Posterior cingulate gyrus (tissue), 11 donors: ENCODE results near the gene MAP3K3.
"Not testable (repeated sequence)": the region's sequence is repeated elsewhere in the genome, so short reads cannot be mapped to it uniquely, and the experiment has no call there.

Source experiments
- DNase-seq, 10 donors: peaks; one replicate each; pipeline versions ENCODE4 v3.0.0 to v3.0.0-alpha.2; 2020 to 2021; ENCODE audit warnings: mixed read lengths in 3 of 10
- intact Hi-C: fragments of 100-400 bp; cut with DNase I; formaldehyde crosslinking; loops from one replicate; pipeline ENCODE4 v1.15.1; 2023

Gene MAP3K3

GRCh38 chr17:63701868-63702720, 79.9 kb downstream of the MAP3K3 start:
- intact Hi-C loops: loop anchor here (5.0 kb wide), 1 partner anchor 40 kb away; the partner anchor contains the start of gene STRADA
- DNase-seq: peak in 2 of 10 donors; percentile 83 to 86

DNA sequence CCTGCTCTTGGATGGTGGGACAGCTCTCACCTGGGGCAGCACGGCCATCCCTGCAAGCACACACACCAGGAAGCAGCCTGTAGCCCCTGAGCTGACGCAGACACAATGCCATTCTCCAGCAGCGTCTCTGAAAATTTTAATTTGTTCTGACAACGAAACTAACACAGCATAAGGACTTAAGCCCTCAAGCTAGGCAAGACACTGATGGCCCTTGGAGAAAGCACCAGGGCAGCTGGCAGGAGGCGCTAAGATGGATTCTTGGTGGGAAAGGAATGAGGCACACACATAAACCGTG, 80.5 kb downstream of the MAP3K3 start:
- DNase-seq: peak in 1 of 10 donors; percentile 56
- intact Hi-C loops: loop anchor here (5.0 kb wide), 1 partner anchor 40 kb away; the partner anchor contains the start of gene STRADA

GRCh38 chr17:63703029-63703428, 80.8 kb downstream of the MAP3K3 start:
- intact Hi-C loops: loop anchor here (5.0 kb wide), 1 partner anchor 39 kb away; the partner anchor contains the start of gene STRADA
- no peak for DNase-seq

- intact Hi-C loops: loop anchor here (5.0 kb wide), 1 partner anchor 39 kb away; the partner anchor contains the start of gene STRADA
- DNase-seq: peak in 2 of 10 donors; percentile 57 to 69
These were observed 81.5 kb downstream of the MAP3K3 start for GRCh38 chr17:63703556-63704258.

- intact Hi-C loops: loop anchor here (5.0 kb wide), 1 partner anchor 38 kb away; the partner anchor contains the start of gene STRADA
These were observed 82.0 kb downstream of the MAP3K3 start for GRCh38 chr17:63704259-63704576.

GRCh38 chr17:63704836-63705235, 82.6 kb downstream of the MAP3K3 start:
- peak in 1 of 10 donors; percentile 27 for DNase-seq
- intact Hi-C loops: loop anchor here (5.0 kb wide), 1 partner anchor 37 kb away; the partner anchor contains the start of gene STRADA

More at GRCh38 chr17:63704259-63704576, 82.0 kb downstream of the MAP3K3 start:
- peak in 2 of 10 donors; percentile 49 to 62 for DNase-seq

DNA sequence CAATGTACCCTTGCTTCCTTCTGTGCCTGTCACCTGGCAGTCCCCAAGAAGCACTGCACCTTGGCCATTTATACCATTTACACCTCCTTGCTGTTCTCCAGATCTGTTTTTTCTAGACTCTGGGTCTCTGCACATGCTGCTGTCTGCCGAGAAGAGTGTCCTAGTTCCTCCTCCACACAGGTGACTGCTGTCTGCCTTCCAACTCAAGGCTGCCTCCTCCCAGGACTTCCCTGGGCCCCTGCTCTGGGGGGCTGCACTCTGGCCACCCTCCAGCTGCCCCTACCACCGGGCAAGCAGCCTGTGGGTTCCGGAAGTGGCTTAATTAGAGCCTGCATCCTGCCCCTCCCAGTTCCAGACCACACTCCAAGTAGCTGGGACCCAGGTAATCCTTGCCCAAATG, 83.4 kb downstream of the MAP3K3 start:
- DNase-seq: peak in 1 of 10 donors; percentile 71
- intact Hi-C loops: no loop called here

DNA sequence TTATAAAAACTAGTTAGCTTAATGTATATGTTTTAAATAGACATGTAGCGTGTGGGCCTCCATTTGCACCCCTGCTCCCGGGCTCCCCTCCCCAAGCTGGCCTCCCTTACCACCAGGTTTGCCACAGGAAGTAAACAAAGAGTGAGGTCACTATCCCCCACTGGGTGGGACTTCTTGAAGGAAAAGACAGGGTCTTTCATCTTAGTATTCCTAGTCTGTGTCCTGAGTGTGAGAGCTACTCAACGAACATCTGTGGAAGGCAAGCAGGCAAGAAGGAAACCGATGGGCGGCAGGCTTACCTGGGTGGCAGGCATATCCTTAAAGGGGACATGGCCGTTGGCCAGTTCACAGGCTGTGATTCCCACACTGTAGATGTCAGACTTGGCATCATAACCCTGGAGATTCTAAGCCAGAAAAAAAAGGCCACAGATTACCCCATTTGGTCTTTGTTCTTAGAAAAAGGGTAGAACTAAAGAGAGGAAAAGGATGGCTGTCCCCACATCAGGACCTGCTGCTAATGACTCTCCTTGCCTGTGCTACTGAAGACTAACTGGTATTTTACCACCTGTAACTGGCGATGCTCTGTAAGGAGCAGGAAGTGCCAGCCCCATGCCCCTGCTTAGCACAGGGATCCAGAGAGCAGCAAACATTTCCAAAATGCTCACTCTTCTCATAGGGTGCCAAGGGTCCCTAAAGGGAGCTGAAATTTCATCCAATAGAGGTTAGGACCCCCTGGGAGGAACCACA, 84.3 kb downstream of the MAP3K3 start:
- DNase-seq: peak in 1 of 10 donors; percentile 57
- intact Hi-C loops: no loop called here

- intact Hi-C loops: no loop called here
These were observed 84.9 kb downstream of the MAP3K3 start for GRCh38 chr17:63707151-63707550.

GRCh38 chr17:63709110-63709509, 86.9 kb downstream of the MAP3K3 start:
- DNase-seq: peak in 2 of 10 donors; percentile 68 to 77
- intact Hi-C loops: no loop called here

More at GRCh38 chr17:63707151-63707550, 84.9 kb downstream of the MAP3K3 start:
- peak in 1 of 10 donors; percentile 62 for DNase-seq

- DNase-seq: peak in 2 of 10 donors; percentile 48 to 53
- intact Hi-C loops: no loop called here
These were observed 92.5 kb downstream of the MAP3K3 start for GRCh38 chr17:63714550-63715277.

DNA sequence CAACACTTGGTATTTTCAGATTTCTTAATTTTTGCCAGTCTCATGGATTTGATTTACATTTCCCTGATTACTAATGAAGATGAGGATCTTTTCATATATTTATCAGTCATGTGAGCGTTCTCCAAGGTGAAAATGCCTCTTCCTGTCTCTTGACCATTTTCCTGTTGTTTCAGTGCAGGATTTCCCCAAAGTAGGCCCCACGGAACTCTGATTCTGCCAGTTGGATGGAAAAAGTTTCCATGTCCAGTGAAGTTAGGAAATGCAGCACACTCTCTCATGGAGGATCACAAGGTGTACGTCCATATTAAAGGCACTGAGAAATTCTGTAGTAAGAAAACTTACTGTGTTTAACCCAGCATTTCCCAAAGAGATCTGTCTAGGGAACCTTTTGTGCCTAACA, 94.2 kb downstream of the MAP3K3 start:
- DNase-seq: no peak
- intact Hi-C loops: no loop called here

GRCh38 chr17:63718988-63719387, 96.8 kb downstream of the MAP3K3 start:
- intact Hi-C loops: no loop called here
- no peak for DNase-seq

DNA sequence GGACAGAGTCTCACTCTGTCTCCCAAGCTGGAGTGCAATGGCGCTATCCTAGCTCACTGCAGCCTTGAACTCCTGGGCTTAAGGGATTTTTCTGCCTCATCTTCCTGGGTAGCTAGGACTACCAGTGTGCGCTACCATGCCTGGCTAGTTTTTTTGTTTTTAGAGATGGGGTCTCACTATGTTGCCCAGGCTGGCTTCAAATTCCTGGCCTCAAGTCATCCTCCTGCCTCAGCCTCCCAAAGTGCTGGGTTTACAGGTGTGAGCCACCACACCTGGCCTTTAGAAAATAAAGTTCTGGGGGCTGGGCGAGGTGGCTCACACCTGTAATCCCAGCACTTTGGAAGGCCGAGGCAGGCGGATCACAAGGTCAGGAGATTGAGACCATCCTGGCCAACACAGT, 98.0 kb downstream of the MAP3K3 start:
- DNase-seq: peak in 1 of 10 donors; percentile 16
- intact Hi-C loops: not testable (repeated sequence)

DNA sequence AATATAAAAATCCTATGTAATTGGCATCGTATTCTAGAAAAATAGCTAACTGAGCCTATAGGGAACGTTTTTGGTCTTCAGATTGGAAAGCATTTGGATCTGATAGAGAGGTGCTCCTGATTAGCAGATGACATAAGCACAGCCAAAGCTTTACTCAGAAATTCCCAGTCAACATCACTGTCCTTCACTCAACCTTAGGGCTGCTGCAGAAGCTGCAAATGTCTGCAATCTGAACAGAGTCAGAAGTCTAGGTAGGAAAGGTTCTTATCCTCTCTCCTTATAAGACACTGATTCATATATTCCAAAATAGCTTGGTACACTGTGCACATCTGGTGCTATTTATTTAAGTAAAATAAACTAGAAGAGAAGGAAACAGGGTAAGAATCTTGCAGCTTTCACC, 100.2 kb downstream of the MAP3K3 start:
- no peak for DNase-seq
- intact Hi-C loops: no loop called here

- DNase-seq: no peak
- intact Hi-C loops: no loop called here
These were observed 113.5 kb downstream of the MAP3K3 start for GRCh38 chr17:63735691-63736090.

DNA sequence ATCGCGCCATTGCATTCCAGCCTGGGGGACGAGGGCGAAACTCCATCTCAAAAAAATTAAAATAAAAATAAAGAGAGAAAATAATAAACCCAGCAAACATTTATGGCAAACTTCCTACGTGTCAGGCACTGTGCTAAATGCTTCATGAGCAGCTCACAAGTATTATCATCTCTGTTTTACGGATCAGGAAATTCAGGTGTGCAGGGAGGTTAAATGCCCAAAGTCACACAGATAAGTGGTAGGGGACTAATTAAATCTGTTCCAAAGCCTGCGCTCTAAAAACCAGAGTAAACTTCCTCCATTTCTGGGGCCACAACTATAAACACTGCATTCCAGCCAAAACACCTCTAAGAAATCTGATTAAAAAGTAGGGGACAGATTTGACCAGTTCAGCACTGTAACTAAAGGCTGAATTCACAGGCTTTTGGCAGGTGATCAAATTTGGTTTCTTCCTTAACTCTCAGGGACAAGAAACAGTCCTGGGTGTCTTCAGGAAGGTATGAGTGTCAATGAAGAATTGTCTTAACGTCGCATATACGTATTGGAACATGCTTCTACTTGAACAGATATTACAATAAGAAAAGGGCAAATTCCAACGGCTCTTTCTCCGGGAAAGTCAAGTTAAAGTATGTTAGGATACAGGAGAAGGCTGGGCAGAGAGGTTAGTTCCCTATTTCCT, 118.4 kb downstream of the MAP3K3 start:
- DNase-seq: no peak
- intact Hi-C loops: loop anchor here (5.0 kb wide), 1 partner anchor 38 kb away; the partner anchor contains the start of gene LIMD2

GRCh38 chr17:63741143-63741407, 118.9 kb downstream of the MAP3K3 start:
- no peak for DNase-seq
- intact Hi-C loops: loop anchor here (5.0 kb wide), 1 partner anchor 39 kb away; the partner anchor contains the start of gene LIMD2

DNA sequence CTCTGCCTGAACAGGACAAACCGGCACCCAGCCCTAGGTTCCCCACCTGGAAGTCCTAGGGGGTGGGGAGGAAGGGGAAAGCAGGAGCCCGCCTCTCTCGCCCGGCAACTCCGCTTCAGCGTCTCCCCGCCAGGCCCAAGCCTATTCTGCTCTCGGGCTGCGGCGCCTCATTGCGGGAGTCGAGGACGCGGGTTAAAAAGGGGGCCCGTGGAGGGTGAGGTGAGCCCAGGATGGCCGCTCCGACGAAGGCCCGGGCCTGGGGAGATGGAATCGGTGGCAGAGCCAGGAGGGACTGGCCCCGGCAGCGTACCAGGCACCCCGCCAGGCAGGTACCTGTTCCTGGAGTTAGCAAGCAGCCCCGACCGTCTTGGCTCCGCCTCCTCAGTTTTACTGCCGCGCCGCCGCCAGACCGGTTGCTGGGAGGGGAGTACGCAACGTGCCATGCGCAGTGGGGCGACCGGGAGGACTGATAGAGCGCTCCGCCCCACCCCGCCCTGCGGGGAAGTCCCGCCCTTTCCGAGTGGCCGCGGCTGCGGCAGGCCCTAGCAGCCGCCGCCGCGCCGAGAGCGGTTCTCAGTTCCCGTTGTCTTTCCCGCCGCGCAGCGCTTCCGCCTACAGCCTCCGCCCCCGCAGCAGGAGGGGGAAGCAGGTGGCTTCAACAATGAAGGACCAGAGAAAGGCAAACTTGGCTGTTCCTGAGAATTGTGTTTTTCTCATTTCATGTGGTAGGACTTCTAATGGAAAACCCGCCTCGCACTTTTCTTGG, 119.4 kb downstream of the MAP3K3 start, which contains the start of gene STRADA:
STRADA (minus strand) TSS at position 392 of the 766 bp plus-strand sequence. CDS start 13,430 bp downstream, outside the sequence.
- peak; percentile 96 to 100 (median 98) for DNase-seq
- intact Hi-C loops: loop anchor here (1.0 to 5.0 kb wide), 2 partner anchors 33 to 39 kb away; partner anchors contain the start of genes DDX42 and LIMD2
